ENCODE results near the gene ABHD16A.
A peak's percentile ranks its signal among the peaks of the same experiment; 100 is the strongest.

The ABHD16A gene

DNA sequence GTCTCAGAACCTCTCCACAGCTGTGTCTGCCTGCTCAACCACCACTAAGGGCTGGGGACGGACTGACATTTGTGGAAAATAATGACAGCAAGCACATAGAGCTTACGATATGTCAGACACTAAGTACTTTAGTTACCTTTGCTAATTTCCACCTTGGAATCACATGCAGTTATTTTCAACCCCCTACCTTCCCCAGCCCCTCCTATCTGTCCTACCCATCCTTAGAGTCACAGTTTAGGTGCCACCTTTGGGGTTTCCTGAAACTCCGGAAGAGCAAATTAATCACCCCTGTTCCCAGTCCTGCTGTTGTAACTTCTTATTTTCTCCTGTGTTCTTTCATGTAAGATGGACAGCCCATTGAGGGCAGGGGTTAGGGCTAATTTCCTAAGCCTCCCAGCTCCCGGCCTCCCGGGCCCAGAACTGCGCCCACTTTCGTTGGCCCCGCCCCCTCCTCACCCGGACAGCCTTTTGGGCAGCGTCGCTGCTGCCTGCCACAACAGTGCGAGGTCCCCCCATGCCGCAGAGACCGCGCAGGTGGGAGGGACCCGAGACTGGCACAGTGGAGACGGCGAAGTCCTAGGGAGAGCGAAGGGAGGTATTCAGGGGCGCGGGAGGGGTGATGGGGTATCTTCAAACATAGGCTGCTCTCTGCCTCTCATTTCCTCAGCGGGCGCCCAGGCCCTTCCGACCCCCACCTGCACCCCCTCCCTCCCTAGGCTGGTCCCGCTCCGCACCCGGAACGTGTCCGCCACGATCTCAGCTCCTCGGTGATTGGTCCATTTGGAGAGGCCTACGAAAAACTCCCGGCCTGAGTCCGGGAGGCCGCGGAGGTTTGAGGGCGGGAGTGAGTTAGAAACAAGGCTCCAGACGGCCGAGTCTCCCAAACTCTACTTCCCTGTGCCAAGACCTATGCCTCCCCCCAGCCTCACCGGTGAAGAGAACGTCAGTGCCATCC, 24.9 kb upstream of the ABHD16A start:
- H3K9me3 ChIP-seq (ENCODE audit: control insufficient read depth, low read length) = no peaks in the 10 kb centered on the region

DNA sequence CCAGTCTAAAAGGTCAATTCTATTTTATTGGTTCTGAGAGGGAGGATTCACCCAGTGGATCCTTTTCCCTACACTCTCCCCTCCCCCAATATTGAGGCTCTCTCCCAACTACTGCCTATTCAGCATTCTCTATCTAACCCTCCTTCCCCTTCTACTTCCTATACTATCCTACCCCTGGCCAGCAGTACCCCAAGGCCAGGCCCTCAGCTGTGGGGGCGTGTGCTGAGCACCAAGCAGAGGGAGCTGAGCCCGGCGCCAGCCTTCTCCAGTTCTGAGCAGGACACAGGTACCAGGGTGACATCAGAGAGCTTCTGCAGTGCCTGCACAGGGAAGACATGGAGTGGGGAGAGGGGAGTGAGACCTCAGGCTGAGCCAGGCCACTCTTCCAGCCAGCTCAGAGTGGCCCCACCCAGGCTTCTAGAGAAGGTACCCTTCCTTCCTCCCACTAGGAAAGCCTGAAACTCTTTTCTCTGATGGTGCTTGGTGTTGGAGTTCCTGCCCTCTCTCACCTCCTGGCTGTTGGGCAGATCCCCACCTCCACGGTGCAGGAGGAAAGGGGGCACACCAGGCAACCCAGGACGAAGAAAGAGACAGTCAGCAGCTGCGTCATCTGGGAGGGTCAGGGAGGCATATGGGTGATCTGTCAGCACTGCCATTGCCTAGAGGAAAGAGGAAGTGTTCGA, 24.1 kb upstream of the ABHD16A start:
- 96% methylated on average over 7 of the region's 7 CpGs for WGBS
- Histone ChIP-seq H2AFZ (ENCODE audit: low read depth, low read length) (no peak overlapping the region), H3K9me3 (ENCODE audit: control insufficient read depth, low read length) (no peaks in the 10 kb centered on the region)

More for the DNA sequence above, 24.9 kb upstream of the ABHD16A start:
- no peak overlapping the region for H3K23ac ChIP-seq (ENCODE audit: low read length in 2 of 2)
- no peak overlapping the region for H3K27ac ChIP-seq (ENCODE audit: low read length, poor library complexity, severe bottlenecking)
- DNase-seq = no peak
- H3K14ac ChIP-seq (ENCODE audit: low read length in 2 of 2) = no peak overlapping the region
- no peak overlapping the region for H2BK120ac ChIP-seq (ENCODE audit: low read depth, low read length)
- no peak overlapping the region for H2AFZ ChIP-seq (ENCODE audit: low read depth, low read length)
- peaks cover 19% of the 10 kb centered on the region for H3K79me1 ChIP-seq (replicated peaks; ENCODE audit: low read length, poor library complexity, severe bottlenecking)
- H3K9ac ChIP-seq (ENCODE audit: low read length) = peak overlapping the region; percentile 98
- H3K4ac ChIP-seq (ENCODE audit: low read depth in 1 of 2, low read length in 2 of 2) = no peak overlapping the region
- H4K91ac ChIP-seq (ENCODE audit: low read length) = no peak overlapping the region
- H2BK15ac ChIP-seq (ENCODE audit: low read depth, poor library complexity, severe bottlenecking) = no peak overlapping the region
- no peaks in the 10 kb centered on the region for H3K27me3 ChIP-seq (ENCODE audit: control insufficient read depth in 1 of 2, insufficient read depth in 1 of 2, low read length in 2 of 2)
- H3K4me1 ChIP-seq (ENCODE audit: control insufficient read depth, insufficient read depth, low read depth, low read length) = peaks cover 13% of the 10 kb centered on the region
- no peak overlapping the region for H2BK12ac ChIP-seq (ENCODE audit: low read length in 2 of 2)
- H3K18ac ChIP-seq (ENCODE audit: low read depth in 1 of 2, low read length in 2 of 2) = no peak overlapping the region
- H3K4me2 ChIP-seq (ENCODE audit: low read length, poor library complexity, severe bottlenecking) = no peak overlapping the region
- 91% methylated on average over 37 of the region's 41 CpGs for WGBS
- H2BK5ac ChIP-seq (ENCODE audit: low read depth, low read length, poor library complexity, severe bottlenecking) = no peak overlapping the region
- H2AK5ac ChIP-seq (ENCODE audit: low read length, severe bottlenecking) = no peak overlapping the region
- H4K8ac ChIP-seq (ENCODE audit: low read length) = no peak overlapping the region
- peaks cover 52 to 60% of the 10 kb centered on the region in 2 experiments for H3K36me3 ChIP-seq (ENCODE audit: control insufficient read depth in 1 of 2, insufficient read depth in 2 of 2, low read depth in 1 of 2, low read length in 2 of 2)
- H3K4me3 ChIP-seq (ENCODE audit: insufficient read depth in 1 of 2, low read depth in 1 of 2, low read length in 2 of 2) = peak overlapping the region in 1 of 2 experiments; percentile 93

GRCh38 chr6:31725502-31726350, 22.6 kb upstream of the ABHD16A start:
- Histone ChIP-seq H3K79me1 (replicated peaks; ENCODE audit: low read length, poor library complexity, severe bottlenecking) (peaks cover 19% of the 10 kb centered on the region), H3K18ac (ENCODE audit: low read depth in 1 of 2, low read length in 2 of 2) (no peak overlapping the region), H3K27ac (ENCODE audit: low read length, poor library complexity, severe bottlenecking) (no peak overlapping the region), H3K9ac (ENCODE audit: low read length) (no peak overlapping the region), H3K4me1 (ENCODE audit: control insufficient read depth, insufficient read depth, low read depth, low read length) (peaks cover 11% of the 10 kb centered on the region), H3K4ac (ENCODE audit: low read depth in 1 of 2, low read length in 2 of 2) (no peak overlapping the region), H4K8ac (ENCODE audit: low read length) (no peak overlapping the region), H3K4me3 (ENCODE audit: insufficient read depth in 1 of 2, low read depth in 1 of 2, low read length in 2 of 2) (no peak overlapping the region), H4K91ac (ENCODE audit: low read length) (no peak overlapping the region), H2AFZ (ENCODE audit: low read depth, low read length) (no peak overlapping the region), H2BK15ac (ENCODE audit: low read depth, poor library complexity, severe bottlenecking) (no peak overlapping the region), H3K4me2 (ENCODE audit: low read length, poor library complexity, severe bottlenecking) (no peak overlapping the region), H2AK5ac (ENCODE audit: low read length, severe bottlenecking) (no peak overlapping the region), H2BK12ac (ENCODE audit: low read length in 2 of 2) (no peak overlapping the region), H2BK120ac (ENCODE audit: low read depth, low read length) (no peak overlapping the region), H2BK5ac (ENCODE audit: low read depth, low read length, poor library complexity, severe bottlenecking) (no peak overlapping the region), H3K9me3 (ENCODE audit: control insufficient read depth, low read length) (no peaks in the 10 kb centered on the region), H3K14ac (ENCODE audit: low read length in 2 of 2) (no peak overlapping the region), H3K36me3 (ENCODE audit: control insufficient read depth in 1 of 2, insufficient read depth in 2 of 2, low read depth in 1 of 2, low read length in 2 of 2) (peaks cover 30 to 43% of the 10 kb centered on the region in 2 experiments), H3K23ac (ENCODE audit: low read length in 2 of 2) (no peak overlapping the region), H3K27me3 (ENCODE audit: control insufficient read depth in 1 of 2, insufficient read depth in 1 of 2, low read length in 2 of 2) (peaks cover 0 to 9% of the 10 kb centered on the region in 2 experiments)
- DNase-seq = no peak
- 95% methylated on average over 9 of the region's 12 CpGs for WGBS

More for the DNA sequence above, 24.1 kb upstream of the ABHD16A start:
- peaks cover 19% of the 10 kb centered on the region for H3K79me1 ChIP-seq (replicated peaks; ENCODE audit: low read length, poor library complexity, severe bottlenecking)
- no peak for DNase-seq
- H3K9ac ChIP-seq (ENCODE audit: low read length) = peak overlapping the region; percentile 11
- no peak overlapping the region for H2BK15ac ChIP-seq (ENCODE audit: low read depth, poor library complexity, severe bottlenecking)
- no peak overlapping the region for H2BK12ac ChIP-seq (ENCODE audit: low read length in 2 of 2)
- no peak overlapping the region for H4K8ac ChIP-seq (ENCODE audit: low read length)
- H3K36me3 ChIP-seq (ENCODE audit: control insufficient read depth in 1 of 2, insufficient read depth in 2 of 2, low read depth in 1 of 2, low read length in 2 of 2) = peaks cover 44 to 54% of the 10 kb centered on the region in 2 experiments
- H3K4me3 ChIP-seq (ENCODE audit: insufficient read depth in 1 of 2, low read depth in 1 of 2, low read length in 2 of 2) = no peak overlapping the region
- no peak overlapping the region for H2AK5ac ChIP-seq (ENCODE audit: low read length, severe bottlenecking)
- H3K14ac ChIP-seq (ENCODE audit: low read length in 2 of 2) = no peak overlapping the region
- H3K4ac ChIP-seq (ENCODE audit: low read depth in 1 of 2, low read length in 2 of 2) = no peak overlapping the region
- peaks cover 13% of the 10 kb centered on the region for H3K4me1 ChIP-seq (ENCODE audit: control insufficient read depth, insufficient read depth, low read depth, low read length)
- H3K4me2 ChIP-seq (ENCODE audit: low read length, poor library complexity, severe bottlenecking) = no peak overlapping the region
- no peaks in the 10 kb centered on the region for H3K27me3 ChIP-seq (ENCODE audit: control insufficient read depth in 1 of 2, insufficient read depth in 1 of 2, low read length in 2 of 2)
- no peak overlapping the region for H2BK120ac ChIP-seq (ENCODE audit: low read depth, low read length)
- no peak overlapping the region for H3K27ac ChIP-seq (ENCODE audit: low read length, poor library complexity, severe bottlenecking)
- peak overlapping the region in 1 of 2 experiments; percentile 49 for H3K23ac ChIP-seq (ENCODE audit: low read length in 2 of 2)
- H4K91ac ChIP-seq (ENCODE audit: low read length) = no peak overlapping the region
- H3K18ac ChIP-seq (ENCODE audit: low read depth in 1 of 2, low read length in 2 of 2) = no peak overlapping the region
- H2BK5ac ChIP-seq (ENCODE audit: low read depth, low read length, poor library complexity, severe bottlenecking) = no peak overlapping the region

Measured in mesenchymal stem cell (in vitro differentiated cells and primary cell).